Prostate gland (tissue), 2 donors: ENCODE results near the gene ZNRF1. TPM values are rescaled to one million over a fixed set of nuclear protein-coding genes. Genes with fewer than 3 reads are reported as not detected.
A peak's percentile ranks its signal among the peaks of the same experiment; 100 is the strongest.

ENCODE experiments used
- DNase-seq: peaks from one replicate; pipeline ENCODE4 v3.0.0-alpha.2; 2019; ENCODE audit warnings: low spot score
- H3K27ac ChIP-seq, 2 donors: fragments of 200-600 bp; sonication (generic); 2 replicates each; pipeline ENCODE4 v1.5.1; 2017 to 2019
- H3K27me3 ChIP-seq: fragments of 200-600 bp; sonication (generic); replicated peaks from 2 replicates; pipeline ENCODE4 v1.5.1; 2019; ENCODE audit not compliant: insufficient read depth
- H3K36me3 ChIP-seq, 2 donors: fragments of 200-600 bp; sonication (generic); 1 replicate in 1 of 2; 2 replicates in 1 of 2; pipeline versions ENCODE4 v1.5.1 to v1.8.1; 2017 to 2019
- H3K4me1 ChIP-seq: fragments of 200-600 bp; sonication (generic); replicated peaks from 2 replicates; pipeline ENCODE4 v1.5.1; 2019
- H3K4me3 ChIP-seq, 2 donors: fragments of 200-600 bp; sonication (generic); 2 replicates each; pipeline ENCODE4 v1.5.1; 2017 to 2019
- H3K9me3 ChIP-seq: fragments of 200-600 bp; sonication (generic); 2 replicates; pipeline ENCODE4 v1.5.1; 2017
- CTCF ChIP-seq, 4 experiments: fragments of 200-600 bp in 2 of 4; fragments of 450-650 bp in 2 of 4; sonication (generic) in 2 of 4; IDR thresholded peaks; 1 replicate in 3 of 4; 2 replicates in 1 of 4; pipeline ENCODE4 v1.5.1; 2016 to 2019; ENCODE audit warnings: antibody characterized with exemption in 4 of 4, mild to moderate bottlenecking in 2 of 4, moderate library complexity in 2 of 4
- POLR2A ChIP-seq: fragments of 450-650 bp; IDR thresholded peaks from one replicate; pipeline ENCODE4 v1.6.1; 2016; ENCODE audit warnings: antibody characterized with exemption, mild to moderate bottlenecking
- POLR2AphosphoS5 ChIP-seq: sonication (generic); formaldehyde crosslinking; IDR thresholded peaks from one replicate; pipeline ENCODE4 v1.6.1; 2017; ENCODE audit warnings: antibody characterized with exemption
- WGBS: methylation state at CpG from one replicate; pipeline ENCODE4 v1.1.5; 2018; 5-methylcytosine and 5-hydroxymethylcytosine counted together
- intact Hi-C: fragments of 100-400 bp; cut with DNase I; formaldehyde crosslinking; loops from one replicate; pipeline ENCODE4 v1.14.2; 2022
- total RNA-seq, 2 donors: library from RNA; depleted of rRNA; stranded (reverse); fragments of >200 nt; gene quantifications; one replicate each; pipeline ENCODE4 v1.1.0, GENCODE V29; 2016

ZNRF1 gene
- total RNA-seq, 2 donors from 2014 or later = 15.6 to 64.2 TPM

- Histone ChIP-seq H3K27ac (no peak overlapping the region), H3K4me1 (peaks cover 7% of the 10 kb centered on the region)
These were observed 64.8 kb downstream of the ZNRF1 start for GRCh38 chr16:75063549-75064088.

GRCh38 chr16:75064403-75065148 lies 65.8 kb downstream of the ZNRF1 start:
- no peaks in the 10 kb centered on the region for H3K9me3 ChIP-seq
- 61% methylated on average over 15 of the region's 15 CpGs for WGBS
- no peak overlapping the region for H3K4me3 ChIP-seq
- H3K27ac ChIP-seq = peak overlapping the region in 1 of 2 donors; percentile 33
- DNase-seq = peak; percentile 40
- H3K4me1 ChIP-seq = peaks cover 7% of the 10 kb centered on the region
- intact Hi-C loops = no loop called here
- H3K27me3 ChIP-seq = no peaks in the 10 kb centered on the region
- TF ChIP-seq POLR2A (no peak), CTCF (IDR thresholded peaks at IDR 0.05) (no peak), POLR2AphosphoS5 (peak; percentile 24)
- H3K36me3 ChIP-seq = no peaks in the 10 kb centered on the region

More at GRCh38 chr16:75063549-75064088, 64.8 kb downstream of the ZNRF1 start:
- no peak overlapping the region for H3K4me3 ChIP-seq
- 90% methylated on average over 8 of the region's 8 CpGs for WGBS
- H3K9me3 ChIP-seq = no peaks in the 10 kb centered on the region
- H3K36me3 ChIP-seq = no peaks in the 10 kb centered on the region
- intact Hi-C loops = no loop called here
- H3K27me3 ChIP-seq = no peaks in the 10 kb centered on the region
- TF ChIP-seq POLR2A = no peak
- no peak for TF ChIP-seq POLR2AphosphoS5
- no peak for TF ChIP-seq CTCF (IDR thresholded peaks at IDR 0.05)
- DNase-seq = no peak

- H3K27me3 ChIP-seq = no peaks in the 10 kb centered on the region
- 48% methylated on average over 10 of the region's 10 CpGs for WGBS
- TF ChIP-seq POLR2A = no peak
- TF ChIP-seq CTCF (IDR thresholded peaks at IDR 0.05) = no peak
- peaks cover 7% of the 10 kb centered on the region for H3K4me1 ChIP-seq
- H3K4me3 ChIP-seq = no peak overlapping the region
- H3K36me3 ChIP-seq = no peaks in the 10 kb centered on the region
- DNase-seq = no peak
- peak overlapping the region in 1 of 2 donors; percentile 33 for H3K27ac ChIP-seq
- no peaks in the 10 kb centered on the region for H3K9me3 ChIP-seq
- intact Hi-C loops = no loop called here
These were observed 66.3 kb downstream of the ZNRF1 start for GRCh38 chr16:75065149-75065505.

GRCh38 chr16:75065521-75066149 lies 66.8 kb downstream of the ZNRF1 start:
- H3K4me1 ChIP-seq = peaks cover 7% of the 10 kb centered on the region
- H3K36me3 ChIP-seq = no peaks in the 10 kb centered on the region
- H3K9me3 ChIP-seq = no peaks in the 10 kb centered on the region
- H3K27ac ChIP-seq = peak overlapping the region in 1 of 2 donors; percentile 33
- no peak overlapping the region for H3K4me3 ChIP-seq
- TF ChIP-seq POLR2AphosphoS5 (no peak), POLR2A (no peak), CTCF (IDR thresholded peaks at IDR 0.05) (no peak)
- WGBS = 71% methylated on average over 7 of the region's 7 CpGs
- H3K27me3 ChIP-seq = no peaks in the 10 kb centered on the region
- intact Hi-C loops = no loop called here
- DNase-seq = peak; percentile 32
